Activated CD8-positive, alpha-beta memory T cell treated with anti-CD3 and anti-CD28 coated beads, Interleukin-2, amount 50 U/mL, for 24 hours (primary cell): ENCODE results near the gene CHCHD3.
"Not testable (repeated sequence)": the region's sequence is repeated elsewhere in the genome, so short reads cannot be mapped to it uniquely, and the experiment has no call there.

Source experiments
- DNase-seq: peaks from one replicate; pipeline ENCODE4 v3.0.0-alpha.2; 2020; ENCODE audit errors: extremely low read depth

Gene CHCHD3

GRCh38 chr7:133044722-133045473 lies 37.0 kb downstream of the CHCHD3 start:
- no peak for DNase-seq

GRCh38 chr7:133040674-133041073 lies 41.2 kb downstream of the CHCHD3 start:
- no peak for DNase-seq

- DNase-seq: no peak
These were observed 41.7 kb downstream of the CHCHD3 start for GRCh38 chr7:133040178-133040577.

GRCh38 chr7:133039614-133040013 lies 42.3 kb downstream of the CHCHD3 start:
- DNase-seq: no peak

- no peak for DNase-seq
These were observed 45.6 kb downstream of the CHCHD3 start for GRCh38 chr7:133036289-133036688.

GRCh38 chr7:133035240-133035639 lies 46.6 kb downstream of the CHCHD3 start:
- not testable (repeated sequence) for DNase-seq

- DNase-seq: no peak
These were observed 51.5 kb downstream of the CHCHD3 start for GRCh38 chr7:133030346-133030745.

- no peak for DNase-seq
These were observed 52.4 kb downstream of the CHCHD3 start for GRCh38 chr7:133029463-133029862.

GRCh38 chr7:133027397-133027796 lies 54.5 kb downstream of the CHCHD3 start:
- DNase-seq: no peak

- DNase-seq: no peak
These were observed 55.6 kb downstream of the CHCHD3 start for GRCh38 chr7:133026210-133026859.

GRCh38 chr7:133025056-133025455 lies 56.8 kb downstream of the CHCHD3 start:
- no peak for DNase-seq

GRCh38 chr7:133024596-133024995 lies 57.3 kb downstream of the CHCHD3 start:
- no peak for DNase-seq

GRCh38 chr7:133023370-133024071 lies 58.4 kb downstream of the CHCHD3 start:
- no peak for DNase-seq

GRCh38 chr7:133022661-133023060 lies 59.2 kb downstream of the CHCHD3 start:
- no peak for DNase-seq

- no peak for DNase-seq
These were observed 60.7 kb downstream of the CHCHD3 start for GRCh38 chr7:133021196-133021595.

- DNase-seq: no peak
These were observed 61.4 kb downstream of the CHCHD3 start for GRCh38 chr7:133020496-133020895.

- DNase-seq: no peak
These were observed 62.3 kb downstream of the CHCHD3 start for GRCh38 chr7:133019590-133019989.

- no peak for DNase-seq
These were observed 65.3 kb downstream of the CHCHD3 start for GRCh38 chr7:133016604-133017003.

GRCh38 chr7:133015888-133016287 lies 66.0 kb downstream of the CHCHD3 start:
- no peak for DNase-seq

GRCh38 chr7:133011746-133012145 lies 70.1 kb downstream of the CHCHD3 start:
- no peak for DNase-seq

GRCh38 chr7:133009426-133010252 lies 72.3 kb downstream of the CHCHD3 start:
- DNase-seq: no peak

- DNase-seq: no peak
These were observed 73.9 kb downstream of the CHCHD3 start for GRCh38 chr7:133007961-133008360.
